Ovary (tissue), 3 donors: ENCODE results near the gene IHH.

ENCODE experiments used
- EP300 ChIP-seq: sonication (generic); formaldehyde crosslinking; IDR thresholded peaks from one replicate; pipeline ENCODE4 v1.6.1; 2017; ENCODE audit warnings: antibody characterized with exemption
- POLR2A ChIP-seq: fragments of 450-650 bp; IDR thresholded peaks from one replicate; pipeline ENCODE4 v1.6.1; 2017; ENCODE audit warnings: antibody characterized with exemption, mild to moderate bottlenecking, moderate library complexity
- TF ChIP-seq, protein P1 (sequence below), 3 donors: fragments of 450-650 bp in 2 of 3; fragments of 200-600 bp in 1 of 3; IDR thresholded peaks; one replicate each; pipeline versions ENCODE4 v1.5.1 to v1.8.0; 2016 to 2022; ENCODE audit warnings: antibody characterized with exemption in 3 of 3, mild to moderate bottlenecking in 1 of 3
- donor health status: DM: no; HTN: no; CAD: no.

DNA sequence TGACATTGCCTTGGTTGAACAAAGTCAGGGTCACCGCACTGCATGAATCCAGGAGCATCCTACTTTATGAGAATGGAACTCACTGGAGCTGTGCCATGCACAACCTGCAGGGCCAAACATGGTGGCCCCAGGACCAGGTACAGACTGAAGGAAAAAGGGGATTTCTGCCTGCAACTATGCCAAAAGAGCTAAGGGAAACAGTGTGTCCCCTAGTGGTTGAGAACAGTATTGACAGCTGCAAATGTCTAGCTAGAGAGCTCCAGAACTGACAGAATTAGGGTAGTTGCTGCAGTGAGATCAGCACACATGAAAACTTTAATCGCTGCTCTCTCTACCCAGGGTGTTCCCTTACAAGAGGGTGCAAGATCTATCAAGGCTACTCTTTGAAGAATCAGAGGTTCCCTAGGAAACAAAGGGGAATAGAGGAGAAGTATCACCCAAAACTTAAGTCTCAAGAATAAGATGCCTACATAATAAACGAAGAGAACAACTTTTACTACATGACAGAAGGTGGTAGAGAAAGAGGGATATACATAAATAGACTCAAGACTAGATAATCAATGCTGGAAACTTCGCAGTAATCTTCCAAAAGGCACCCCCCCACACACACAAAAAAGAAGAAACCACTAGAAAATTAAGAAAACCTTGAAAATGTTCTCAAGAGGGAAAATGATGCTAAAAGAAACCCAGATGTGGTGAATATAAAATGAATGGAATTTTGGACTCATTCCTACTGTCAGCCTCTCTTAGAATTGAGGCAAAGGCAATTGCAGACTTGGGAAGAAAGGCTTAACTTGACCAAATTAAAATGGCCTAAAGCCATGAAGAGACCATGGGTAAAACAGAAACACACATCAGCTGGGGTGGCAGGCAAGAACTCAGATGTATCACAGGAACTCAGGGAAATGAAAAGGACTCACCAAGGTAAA lies 43.6 kb upstream of the IHH start:
- TF ChIP-seq, protein P1, sequence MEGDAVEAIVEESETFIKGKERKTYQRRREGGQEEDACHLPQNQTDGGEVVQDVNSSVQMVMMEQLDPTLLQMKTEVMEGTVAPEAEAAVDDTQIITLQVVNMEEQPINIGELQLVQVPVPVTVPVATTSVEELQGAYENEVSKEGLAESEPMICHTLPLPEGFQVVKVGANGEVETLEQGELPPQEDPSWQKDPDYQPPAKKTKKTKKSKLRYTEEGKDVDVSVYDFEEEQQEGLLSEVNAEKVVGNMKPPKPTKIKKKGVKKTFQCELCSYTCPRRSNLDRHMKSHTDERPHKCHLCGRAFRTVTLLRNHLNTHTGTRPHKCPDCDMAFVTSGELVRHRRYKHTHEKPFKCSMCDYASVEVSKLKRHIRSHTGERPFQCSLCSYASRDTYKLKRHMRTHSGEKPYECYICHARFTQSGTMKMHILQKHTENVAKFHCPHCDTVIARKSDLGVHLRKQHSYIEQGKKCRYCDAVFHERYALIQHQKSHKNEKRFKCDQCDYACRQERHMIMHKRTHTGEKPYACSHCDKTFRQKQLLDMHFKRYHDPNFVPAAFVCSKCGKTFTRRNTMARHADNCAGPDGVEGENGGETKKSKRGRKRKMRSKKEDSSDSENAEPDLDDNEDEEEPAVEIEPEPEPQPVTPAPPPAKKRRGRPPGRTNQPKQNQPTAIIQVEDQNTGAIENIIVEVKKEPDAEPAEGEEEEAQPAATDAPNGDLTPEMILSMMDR (IDR thresholded peaks at IDR 0.05), result no peak
- TF ChIP-seq POLR2A (no peak), EP300 (no peak)
